Fibroblast of mammary gland (primary cell): Measurements from ENCODE around the gene PLOD3.

Experiments used
- DNase-seq: peaks from one replicate; pipeline ENCODE4 v3.0.0-alpha.2; 2010; ENCODE audit warnings: low read depth
- H3K4me3 ChIP-seq: 2 replicates; pipeline ENCODE4 v1.5.1; 2011; ENCODE audit warnings: low read depth, mild to moderate bottlenecking, low read length, moderate library complexity; ENCODE audit not compliant: control insufficient read depth
- CTCF ChIP-seq: conservative IDR thresholded peaks from 2 replicates; pipeline ENCODE4 v1.5.1; 2011; ENCODE audit warnings: low read depth, low read length, inconsistent platforms; ENCODE audit not compliant: control insufficient read depth, insufficient read depth

PLOD3 gene

GRCh38 chr7:101186194-101186593 lies 31.2 kb downstream of the PLOD3 start:
- TF ChIP-seq CTCF, result no peak
- no peak for DNase-seq
- H3K4me3 ChIP-seq, result no peak overlapping the region

GRCh38 chr7:101185258-101185839 lies 32.0 kb downstream of the PLOD3 start:
- TF ChIP-seq CTCF, result no peak
- H3K4me3 ChIP-seq, result no peak overlapping the region

GRCh38 chr7:101180130-101180755 lies 37.1 kb downstream of the PLOD3 start, which contains the start of gene NAT16:
TSS of gene NAT16 (minus strand) at chr7:101180293. CDS start at chr7:101174807, 5,486 bp downstream.
- no peak within 1 kb of the TSS for H3K4me3 ChIP-seq
- no peak for TF ChIP-seq CTCF
- DNase-seq, result no peak

More at GRCh38 chr7:101185258-101185839, 32.0 kb downstream of the PLOD3 start:
- DNase-seq, result peak; percentile 49

- H3K4me3 ChIP-seq, result no peak overlapping the region
- no peak for TF ChIP-seq CTCF
- DNase-seq, result no peak
Measured at GRCh38 chr7:101179713-101180112, 37.7 kb downstream of the PLOD3 start.

GRCh38 chr7:101179117-101179516 lies 38.3 kb downstream of the PLOD3 start:
- DNase-seq, result no peak
- no peak for TF ChIP-seq CTCF
- H3K4me3 ChIP-seq, result no peak overlapping the region

- no peak for TF ChIP-seq CTCF
- DNase-seq, result no peak
- no peak overlapping the region for H3K4me3 ChIP-seq
Measured at GRCh38 chr7:101177644-101178043, 39.7 kb downstream of the PLOD3 start.
